Activated CD8-positive, alpha-beta memory T cell treated with anti-CD3 and anti-CD28 coated beads for 1 hour (primary cell): ENCODE measurements around the gene OSBPL1A.

Experiments used
- DNase-seq, 2 donors: peaks; one replicate each; pipeline ENCODE4 v3.0.0-alpha.2; 2020; ENCODE audit warnings: low read depth in 1 of 2; ENCODE audit errors: extremely low read depth in 1 of 2

The OSBPL1A gene

GRCh38 chr18:24138409-24138788 lies 259.2 kb downstream of the OSBPL1A start:
- no peak for DNase-seq

GRCh38 chr18:24136967-24137373 lies 260.7 kb downstream of the OSBPL1A start:
- no peak for DNase-seq

- no peak for DNase-seq
These were observed 267.1 kb downstream of the OSBPL1A start for GRCh38 chr18:24130494-24130893.

- no peak for DNase-seq
These were observed 268.9 kb downstream of the OSBPL1A start for GRCh38 chr18:24128700-24129099.

GRCh38 chr18:24127735-24128134 lies 269.9 kb downstream of the OSBPL1A start:
- no peak for DNase-seq

GRCh38 chr18:24126155-24126961 lies 271.3 kb downstream of the OSBPL1A start:
- DNase-seq = no peak

- no peak for DNase-seq
These were observed 276.0 kb downstream of the OSBPL1A start for GRCh38 chr18:24121625-24122024.

GRCh38 chr18:24120676-24121075 lies 276.9 kb downstream of the OSBPL1A start:
- DNase-seq = no peak

- peak; percentile 46 to 64 for DNase-seq
These were observed 278.7 kb downstream of the OSBPL1A start for GRCh38 chr18:24118750-24119577.

GRCh38 chr18:24115628-24116027 lies 282.0 kb downstream of the OSBPL1A start:
- DNase-seq = no peak

- no peak for DNase-seq
These were observed 282.6 kb downstream of the OSBPL1A start for GRCh38 chr18:24114924-24115549.

GRCh38 chr18:24112874-24113615 lies 284.6 kb downstream of the OSBPL1A start:
- no peak for DNase-seq

- DNase-seq = no peak
These were observed 285.2 kb downstream of the OSBPL1A start for GRCh38 chr18:24112464-24112863.
